ENCODE results near the gene PDE5A.

Gene PDE5A

DNA sequence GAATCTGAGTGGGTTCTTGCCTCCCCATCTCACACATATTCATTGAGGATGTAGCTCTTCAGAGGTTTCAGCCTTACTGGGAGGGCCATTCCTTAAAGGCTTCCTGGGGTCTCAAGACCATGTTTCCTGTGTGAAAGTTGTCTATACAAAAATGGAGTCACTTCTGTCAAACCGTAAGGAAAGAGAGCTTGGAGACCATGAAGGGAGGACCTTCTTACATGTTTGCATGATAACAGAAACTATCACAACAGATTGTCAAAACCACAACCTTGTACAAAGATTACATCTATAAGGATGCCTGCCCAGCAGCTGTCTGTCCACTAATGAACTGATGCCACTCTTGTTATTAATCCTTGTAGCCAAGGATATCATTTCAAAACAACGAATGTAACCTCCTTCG is 139.3 kb downstream of the PDE5A start:
- H3K4me3 ChIP-seq (ENCODE audit: low read depth, low read length): no peak overlapping the region
- H3K36me3 ChIP-seq: peaks cover 6% of the 10 kb centered on the region
- H3K27me3 ChIP-seq (ENCODE audit: insufficient read depth, low read depth, severe bottlenecking): no peaks in the 10 kb centered on the region
- no peak overlapping the region for H3K27ac ChIP-seq
- DNase-seq: no peak
- TF ChIP-seq, protein P1, sequence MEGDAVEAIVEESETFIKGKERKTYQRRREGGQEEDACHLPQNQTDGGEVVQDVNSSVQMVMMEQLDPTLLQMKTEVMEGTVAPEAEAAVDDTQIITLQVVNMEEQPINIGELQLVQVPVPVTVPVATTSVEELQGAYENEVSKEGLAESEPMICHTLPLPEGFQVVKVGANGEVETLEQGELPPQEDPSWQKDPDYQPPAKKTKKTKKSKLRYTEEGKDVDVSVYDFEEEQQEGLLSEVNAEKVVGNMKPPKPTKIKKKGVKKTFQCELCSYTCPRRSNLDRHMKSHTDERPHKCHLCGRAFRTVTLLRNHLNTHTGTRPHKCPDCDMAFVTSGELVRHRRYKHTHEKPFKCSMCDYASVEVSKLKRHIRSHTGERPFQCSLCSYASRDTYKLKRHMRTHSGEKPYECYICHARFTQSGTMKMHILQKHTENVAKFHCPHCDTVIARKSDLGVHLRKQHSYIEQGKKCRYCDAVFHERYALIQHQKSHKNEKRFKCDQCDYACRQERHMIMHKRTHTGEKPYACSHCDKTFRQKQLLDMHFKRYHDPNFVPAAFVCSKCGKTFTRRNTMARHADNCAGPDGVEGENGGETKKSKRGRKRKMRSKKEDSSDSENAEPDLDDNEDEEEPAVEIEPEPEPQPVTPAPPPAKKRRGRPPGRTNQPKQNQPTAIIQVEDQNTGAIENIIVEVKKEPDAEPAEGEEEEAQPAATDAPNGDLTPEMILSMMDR (IDR thresholded peaks at IDR 0.05; ENCODE audit: low read depth, low read length): no peak
- H3K9me3 ChIP-seq (ENCODE audit: severe bottlenecking): no peaks in the 10 kb centered on the region

DNA sequence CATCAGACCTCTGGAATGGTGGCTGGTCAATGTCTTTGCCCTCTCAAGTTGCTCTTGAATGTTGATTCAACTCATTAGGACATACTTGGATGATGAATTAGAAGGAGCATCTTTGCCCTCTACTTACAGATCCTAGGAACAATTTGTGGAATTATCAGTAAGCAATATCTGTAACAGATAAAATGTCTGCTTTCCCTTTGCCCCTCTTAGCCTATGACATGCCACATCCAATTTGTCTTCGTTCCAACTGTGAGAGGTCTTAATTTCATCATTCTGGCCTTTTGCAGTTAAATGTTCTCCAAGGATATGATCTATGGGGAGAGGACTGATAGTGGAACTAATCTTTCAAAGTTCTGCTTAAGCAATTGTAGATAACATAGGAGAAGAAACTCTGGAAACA is 148.3 kb downstream of the PDE5A start:
- Histone ChIP-seq H3K4me3 (ENCODE audit: low read depth, low read length) (no peak overlapping the region), H3K9me3 (ENCODE audit: severe bottlenecking) (peaks cover 4% of the 10 kb centered on the region), H3K27me3 (ENCODE audit: insufficient read depth, low read depth, severe bottlenecking) (no peaks in the 10 kb centered on the region), H3K36me3 (peaks cover 33% of the 10 kb centered on the region), H3K27ac (no peak overlapping the region)
- TF ChIP-seq, protein P1 (IDR thresholded peaks at IDR 0.05; ENCODE audit: low read depth, low read length): no peak
- no peak for DNase-seq

DNA sequence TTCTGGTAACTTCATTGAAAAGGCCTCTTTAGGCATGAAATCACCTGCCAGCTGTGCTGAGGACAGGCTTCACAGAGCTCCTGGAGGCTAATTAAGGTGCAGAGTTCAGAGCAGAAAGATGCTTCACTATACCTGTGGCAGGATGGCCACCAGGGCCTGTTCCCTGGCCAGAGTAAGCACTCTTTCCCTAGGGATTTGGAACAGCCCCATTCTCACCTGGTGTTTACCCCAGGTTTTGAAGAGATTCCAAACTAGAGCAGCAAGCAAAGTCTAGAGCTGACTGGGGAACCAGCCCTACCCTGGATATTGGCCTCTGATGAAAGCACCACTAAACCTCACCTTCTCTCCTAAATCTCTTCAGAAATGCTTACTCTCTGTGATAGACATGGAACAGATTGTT is 148.8 kb downstream of the PDE5A start:
- H3K9me3 ChIP-seq (ENCODE audit: severe bottlenecking): peaks cover 4% of the 10 kb centered on the region
- H3K36me3 ChIP-seq: peaks cover 33% of the 10 kb centered on the region
- H3K27ac ChIP-seq: no peak overlapping the region
- DNase-seq: no peak
- TF ChIP-seq, protein P1 (IDR thresholded peaks at IDR 0.05; ENCODE audit: low read depth, low read length): no peak
- H3K4me3 ChIP-seq (ENCODE audit: low read depth, low read length): no peak overlapping the region
- H3K27me3 ChIP-seq (ENCODE audit: insufficient read depth, low read depth, severe bottlenecking): no peaks in the 10 kb centered on the region

DNA sequence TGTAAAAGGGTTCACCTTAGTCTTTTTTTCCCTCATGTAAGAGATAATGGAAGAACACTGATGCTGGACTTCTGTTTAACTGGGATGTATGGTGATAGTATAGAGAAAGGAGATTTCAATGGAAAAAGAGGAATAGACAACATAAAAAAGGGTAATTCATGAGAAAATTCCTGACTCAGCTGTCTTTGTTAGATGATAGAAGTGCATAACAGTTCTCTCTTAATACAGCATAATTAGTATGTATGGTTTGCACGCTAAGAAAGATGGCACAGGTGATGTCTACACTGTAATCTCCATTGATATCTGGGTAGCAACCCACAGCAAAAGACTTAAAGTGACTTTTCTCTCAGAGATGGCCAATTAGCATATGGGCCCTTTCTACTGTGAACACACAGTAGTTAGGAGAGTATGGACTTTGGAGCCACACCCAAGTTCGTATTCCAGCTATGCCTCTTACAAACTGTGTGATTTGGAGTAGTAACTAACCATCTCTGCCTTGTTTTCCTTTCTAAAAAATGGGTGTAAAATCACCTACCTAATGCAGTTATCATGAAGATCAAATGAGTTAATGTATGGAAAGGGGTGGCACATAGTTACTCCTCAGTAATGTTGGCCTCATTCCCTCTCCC is 149.3 kb downstream of the PDE5A start:
- TF ChIP-seq, protein P1 (IDR thresholded peaks at IDR 0.05; ENCODE audit: low read depth, low read length): no peak
- Histone ChIP-seq H3K9me3 (ENCODE audit: severe bottlenecking) (peaks cover 4% of the 10 kb centered on the region), H3K4me3 (ENCODE audit: low read depth, low read length) (no peak overlapping the region), H3K27me3 (ENCODE audit: insufficient read depth, low read depth, severe bottlenecking) (no peaks in the 10 kb centered on the region), H3K27ac (no peak overlapping the region), H3K36me3 (peaks cover 33% of the 10 kb centered on the region)
- DNase-seq: no peak

DNA sequence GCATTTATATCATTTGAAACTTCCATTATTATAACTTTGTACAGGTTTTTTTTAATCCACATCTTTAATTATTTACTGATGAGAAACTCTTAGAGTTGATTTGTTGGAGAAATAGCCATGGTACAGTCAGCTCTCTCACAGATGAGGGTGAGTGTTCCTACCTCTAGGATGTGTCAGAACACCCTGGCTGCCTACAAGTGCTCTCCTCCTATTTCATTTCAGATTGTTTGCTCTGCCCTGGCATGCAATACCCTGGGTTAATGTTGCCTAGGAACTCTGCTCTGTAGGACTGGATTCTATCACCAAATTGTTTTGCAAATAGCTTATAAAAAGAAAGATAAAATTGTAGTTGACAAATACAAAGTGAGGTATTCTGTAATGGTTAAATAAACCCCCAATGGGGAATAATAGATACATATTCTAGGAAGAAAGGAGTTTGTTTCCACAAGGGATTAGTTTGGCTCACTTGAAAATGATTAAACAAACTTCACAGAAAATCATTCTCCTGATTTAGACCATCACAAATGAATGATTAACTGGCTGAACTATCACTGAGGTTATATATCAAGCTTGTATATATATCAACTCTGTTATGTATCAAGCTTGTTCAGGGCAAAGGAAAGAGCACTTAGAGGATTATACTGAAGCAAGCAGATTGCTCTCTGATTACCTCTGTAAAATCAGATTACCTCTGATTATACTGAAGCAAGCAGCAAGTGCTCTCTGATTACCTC is 150.0 kb downstream of the PDE5A start:
- TF ChIP-seq, protein P1 (IDR thresholded peaks at IDR 0.05; ENCODE audit: low read depth, low read length): no peak
- no peak for DNase-seq
- H3K36me3 ChIP-seq: peaks cover 35% of the 10 kb centered on the region
- peaks cover 4% of the 10 kb centered on the region for H3K9me3 ChIP-seq (ENCODE audit: severe bottlenecking)
- H3K27ac ChIP-seq: peak overlapping the region; percentile 12; the same call in 1 of the 2 replicates
- H3K4me3 ChIP-seq (ENCODE audit: low read depth, low read length): no peak overlapping the region
- no peaks in the 10 kb centered on the region for H3K27me3 ChIP-seq (ENCODE audit: insufficient read depth, low read depth, severe bottlenecking)
